GM19397 (cell line): ENCODE results near the gene SORCS2.
"Not testable (repeated sequence)": the region's sequence is repeated elsewhere in the genome, so short reads cannot be mapped to it uniquely, and the experiment has no call there.

ENCODE experiments used
- ATAC-seq: cut with Tn5 transposase; IDR thresholded peaks from one replicate; pipeline ENCODE4 v1.9.1; 2021; ENCODE audit warnings: mild to moderate bottlenecking, moderate library complexity; ENCODE audit not compliant: unreplicated experiment

The SORCS2 gene

DNA sequence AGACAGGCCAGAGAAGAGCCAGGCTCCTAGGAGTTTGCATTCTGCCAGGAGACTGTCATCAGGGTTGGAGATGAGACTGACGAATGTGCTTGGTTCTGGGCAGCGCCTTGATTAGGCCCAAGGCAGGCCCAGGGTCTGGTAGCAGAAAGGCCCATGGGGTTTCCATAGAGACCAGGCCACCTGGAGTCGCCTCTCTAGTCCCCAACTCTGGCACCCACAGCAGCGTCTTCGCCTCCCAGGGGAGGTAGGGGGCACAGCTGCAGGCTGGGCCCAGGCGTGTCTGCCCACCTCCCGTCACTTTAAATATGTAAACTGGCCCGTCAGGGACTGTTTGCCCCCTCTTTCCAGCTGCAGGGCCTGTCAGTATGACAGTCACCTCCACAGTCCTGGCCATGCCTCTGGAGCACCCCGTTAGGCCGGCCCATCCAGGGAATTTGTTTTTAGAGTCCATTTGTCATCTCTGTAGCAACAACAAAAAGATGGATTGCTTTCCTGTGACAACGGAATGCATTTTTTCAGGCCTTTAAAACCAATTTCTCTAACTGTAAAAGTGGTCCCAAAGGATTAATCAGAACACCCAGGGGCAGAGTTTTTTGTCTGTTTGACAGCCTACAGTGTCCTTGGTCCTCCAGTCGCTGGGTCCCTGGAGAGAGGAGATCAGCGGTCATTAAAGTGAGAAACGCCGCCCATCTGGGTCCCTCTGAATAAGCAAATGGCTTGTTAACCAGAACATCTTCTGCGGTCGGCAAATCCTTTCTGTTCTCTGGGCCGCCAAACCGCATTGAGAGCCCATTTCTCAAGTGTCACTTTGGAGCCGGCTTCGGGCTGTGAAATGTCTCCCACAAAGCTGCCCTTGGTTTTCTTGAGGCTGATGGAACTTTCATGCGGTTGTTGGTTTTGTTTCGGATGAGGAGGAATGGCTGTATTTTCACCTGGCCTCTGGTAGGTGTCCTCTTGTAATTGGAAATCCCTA lies 395.4 kb downstream of the SORCS2 start:
- ATAC-seq, result no peak

DNA sequence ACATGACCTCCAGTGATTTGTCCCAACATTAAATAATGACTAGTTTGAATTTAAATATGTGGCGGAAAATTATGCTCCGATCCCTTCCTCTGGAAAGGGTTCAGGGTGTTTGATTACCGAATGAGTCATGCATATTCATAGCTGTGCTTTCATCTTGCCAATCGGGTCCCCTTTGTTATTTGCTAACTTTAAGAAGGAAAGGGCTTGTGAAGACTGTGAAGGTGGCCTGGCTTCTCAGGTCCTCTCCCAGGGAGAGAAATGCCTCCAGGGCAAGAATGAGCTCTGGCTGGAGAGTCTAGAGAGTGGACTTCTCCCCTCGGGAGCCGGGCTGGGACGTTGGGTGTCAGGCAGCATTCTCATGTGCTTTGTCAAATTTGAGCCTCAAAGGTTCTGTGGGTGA lies 397.9 kb downstream of the SORCS2 start:
- no peak for ATAC-seq

DNA sequence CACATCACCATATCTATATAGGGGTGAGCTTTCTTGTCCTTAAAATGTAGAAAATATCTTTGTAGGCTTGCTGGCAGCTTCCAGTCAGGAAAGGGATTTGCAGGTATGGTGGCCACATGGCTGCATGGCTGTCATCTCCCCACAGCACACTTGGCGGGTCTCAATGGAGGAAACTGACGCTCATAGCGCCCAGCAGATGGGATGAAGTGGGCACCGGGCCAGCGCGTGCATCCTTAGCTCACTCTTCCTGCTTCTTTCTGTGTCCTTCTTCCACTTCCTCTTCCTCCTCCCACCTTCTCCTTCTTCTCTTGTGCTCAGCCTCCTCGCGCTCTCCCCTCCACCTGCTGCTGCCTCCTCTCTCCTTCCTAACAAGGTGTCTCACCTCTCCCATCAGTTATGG lies 398.6 kb downstream of the SORCS2 start:
- ATAC-seq, result no peak

DNA sequence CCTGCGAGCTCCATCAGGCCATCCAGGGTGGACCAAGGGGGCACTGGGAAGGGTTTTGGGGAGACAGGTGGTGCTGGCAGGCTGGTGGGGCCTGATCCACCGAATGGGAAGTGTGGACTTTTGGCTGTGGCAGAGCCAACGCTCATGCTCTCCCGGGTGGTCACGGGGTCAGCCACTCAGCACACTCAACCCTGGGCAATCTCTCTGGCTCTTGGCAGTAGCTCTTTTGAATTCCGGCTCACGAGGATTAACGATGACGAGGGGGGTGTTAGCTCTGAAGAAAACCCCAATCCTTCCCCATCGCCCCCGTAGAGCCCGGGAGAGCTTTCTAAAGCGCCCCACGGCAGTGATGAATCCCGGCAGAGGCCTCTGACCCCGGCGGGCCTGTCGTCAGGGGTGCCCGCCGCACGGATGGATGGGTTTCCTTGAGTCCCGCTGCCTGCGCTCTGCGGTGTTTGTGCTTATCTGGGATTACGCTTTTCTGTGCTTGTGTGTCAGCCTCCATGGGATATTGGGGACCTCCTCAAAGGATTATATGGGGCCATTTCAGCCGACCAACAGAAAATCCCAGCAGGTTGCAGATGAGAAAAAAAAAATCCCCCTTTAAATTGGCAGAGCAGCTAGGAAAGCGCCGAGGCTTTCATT lies 399.2 kb downstream of the SORCS2 start:
- ATAC-seq, result no peak

DNA sequence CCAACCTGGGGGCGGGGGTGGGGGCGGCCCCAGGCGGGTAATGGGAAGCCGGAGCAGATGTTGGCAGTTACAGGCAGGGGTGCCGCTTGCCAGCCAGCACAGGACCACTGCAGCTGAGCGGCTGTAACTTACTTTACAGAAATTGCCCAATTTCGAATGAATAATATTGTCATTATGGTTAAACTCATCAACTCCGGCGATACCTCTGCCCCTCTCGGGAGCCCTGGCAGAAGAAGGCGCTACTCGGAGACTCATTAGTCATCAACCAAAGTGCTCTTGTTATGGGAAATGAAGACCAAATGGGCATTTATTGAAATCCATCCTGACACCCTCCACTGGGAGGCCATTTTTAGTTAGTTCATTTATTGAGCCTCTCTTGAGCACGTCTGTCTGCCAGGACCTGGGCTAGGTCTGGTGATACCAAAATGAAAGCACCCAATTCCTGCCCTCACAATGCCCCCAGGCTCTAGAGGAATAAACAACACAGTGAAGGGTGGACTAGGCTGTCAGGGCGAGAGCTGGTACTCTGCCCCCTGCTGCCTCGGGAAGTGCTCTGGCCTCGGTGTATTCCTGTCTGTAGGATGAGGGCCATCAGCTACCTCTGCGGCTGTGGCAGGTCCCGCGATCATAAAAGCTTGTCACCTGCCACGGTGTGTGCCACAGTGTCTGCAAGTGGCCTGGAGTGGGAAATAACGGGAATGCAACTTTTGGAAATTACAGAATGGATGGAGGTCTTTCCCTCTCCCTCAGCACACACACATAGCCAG lies 401.5 kb downstream of the SORCS2 start:
- ATAC-seq, result no peak

DNA sequence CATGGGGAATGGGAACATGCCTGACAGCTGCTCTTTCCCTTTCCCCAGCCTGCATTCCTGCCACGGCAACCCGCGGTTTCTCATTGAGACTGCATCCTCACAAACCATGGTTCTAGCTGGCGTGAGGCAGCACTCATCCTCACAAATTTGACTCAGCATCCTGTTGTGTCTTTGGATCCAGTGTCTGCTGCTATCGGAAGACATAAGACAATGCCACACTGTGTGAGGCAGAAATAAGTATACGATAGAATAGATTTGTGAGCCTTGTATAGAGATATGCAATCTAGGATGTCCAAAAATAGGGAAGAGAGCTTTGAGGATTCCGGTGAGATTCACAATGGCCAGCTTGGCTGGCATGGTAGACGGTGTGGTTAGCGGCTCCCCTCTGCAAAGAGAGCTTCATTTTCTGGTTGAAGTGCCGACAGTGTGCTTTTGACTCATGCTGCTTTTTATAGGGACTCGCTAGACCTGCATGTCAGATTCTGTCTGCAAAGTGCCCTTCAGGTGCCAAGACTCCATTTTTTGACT lies 403.7 kb downstream of the SORCS2 start:
- ATAC-seq, result no peak

DNA sequence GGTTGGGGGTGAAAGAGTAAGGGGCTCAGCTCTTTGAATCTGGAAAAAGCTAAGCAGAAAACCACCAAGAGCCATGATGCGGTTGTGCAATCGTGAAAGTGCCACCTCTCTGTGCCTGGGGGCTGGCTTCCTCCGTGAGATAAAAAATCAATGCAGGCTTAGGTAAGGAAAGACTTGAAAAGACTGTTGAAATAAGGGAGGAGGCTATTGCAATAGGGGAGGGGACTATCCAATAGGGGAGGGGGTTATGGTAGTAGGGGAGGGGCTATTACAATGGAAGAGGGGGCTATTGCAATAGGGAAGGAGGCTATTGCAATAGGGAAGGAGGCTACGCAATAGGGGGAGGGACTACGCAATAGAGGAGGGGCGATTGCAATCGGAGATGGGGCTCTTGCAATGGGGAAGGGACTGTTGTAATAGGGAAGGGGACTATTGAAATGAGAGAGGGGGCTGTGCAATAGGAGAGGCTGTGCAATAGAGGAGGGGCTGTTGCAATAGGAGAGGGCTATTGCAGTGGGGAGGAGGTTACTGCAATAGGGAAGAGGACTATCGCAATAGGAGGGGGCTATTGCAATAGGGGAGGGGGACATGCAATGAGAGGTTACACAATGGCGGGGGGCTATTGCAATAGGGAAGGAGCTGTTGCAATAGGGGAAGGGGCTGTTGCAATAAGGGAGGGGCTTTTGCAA lies 404.7 kb downstream of the SORCS2 start:
- no peak for ATAC-seq

DNA sequence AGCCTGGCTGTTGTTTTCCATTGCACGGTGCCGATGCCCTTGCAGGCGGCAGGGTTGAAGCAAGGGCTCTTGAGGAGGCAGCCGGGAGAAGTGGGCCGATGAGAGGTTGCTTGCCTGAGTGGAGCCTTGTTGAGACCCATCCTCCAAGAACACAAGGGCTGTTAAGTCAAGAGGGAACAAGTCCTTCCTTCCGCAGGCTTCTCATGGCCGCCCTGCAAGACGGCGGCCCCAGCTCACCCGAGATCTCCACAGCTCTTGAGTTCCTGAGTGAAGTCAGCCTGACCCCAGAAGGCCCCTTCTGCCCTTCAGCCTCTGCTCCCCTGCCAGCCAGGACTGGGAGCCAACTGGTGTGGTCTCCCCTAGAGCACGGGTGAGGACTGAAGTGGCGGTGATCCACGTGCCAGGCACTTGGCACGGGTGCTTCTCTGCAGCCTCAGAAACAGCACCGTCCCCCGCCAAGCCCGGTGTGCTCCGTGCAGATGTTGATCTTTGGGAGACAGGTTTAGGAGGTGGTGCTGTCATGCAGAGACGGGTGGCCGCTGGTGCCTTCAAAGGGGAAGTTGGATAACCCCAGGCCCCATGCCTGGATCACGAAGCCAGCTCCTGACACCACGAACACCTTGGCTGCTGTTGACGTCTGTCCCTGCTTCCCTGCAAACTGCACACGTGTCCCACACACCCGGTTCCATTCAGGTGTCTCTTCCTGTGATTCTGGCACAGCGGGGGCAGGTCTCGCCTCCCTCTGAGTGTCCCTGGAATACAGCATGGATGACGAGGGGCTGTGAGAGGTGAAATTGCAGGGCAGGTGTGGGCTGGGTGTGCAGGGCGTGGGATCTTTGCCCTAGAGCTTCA lies 406.8 kb downstream of the SORCS2 start:
- no peak for ATAC-seq

DNA sequence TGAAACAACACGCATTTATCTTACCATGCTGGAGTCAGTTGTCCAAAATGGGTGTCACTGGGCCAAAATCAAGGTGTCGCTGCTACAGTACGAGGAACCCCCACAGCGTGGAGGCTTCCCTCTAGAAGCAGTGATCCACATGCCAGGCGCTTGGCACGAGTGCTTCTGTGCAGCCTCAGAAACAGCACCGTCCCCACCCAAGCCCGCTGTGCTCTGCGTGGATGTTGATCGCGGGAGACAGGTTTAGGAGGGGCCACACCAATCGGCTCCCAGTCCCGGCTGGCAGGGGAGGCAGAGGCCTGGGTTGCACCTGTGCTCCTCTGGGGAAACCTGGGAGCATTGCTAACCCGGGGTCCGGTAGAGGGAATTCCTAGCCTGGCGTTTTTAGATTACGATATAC lies 407.9 kb downstream of the SORCS2 start:
- ATAC-seq, result no peak

DNA sequence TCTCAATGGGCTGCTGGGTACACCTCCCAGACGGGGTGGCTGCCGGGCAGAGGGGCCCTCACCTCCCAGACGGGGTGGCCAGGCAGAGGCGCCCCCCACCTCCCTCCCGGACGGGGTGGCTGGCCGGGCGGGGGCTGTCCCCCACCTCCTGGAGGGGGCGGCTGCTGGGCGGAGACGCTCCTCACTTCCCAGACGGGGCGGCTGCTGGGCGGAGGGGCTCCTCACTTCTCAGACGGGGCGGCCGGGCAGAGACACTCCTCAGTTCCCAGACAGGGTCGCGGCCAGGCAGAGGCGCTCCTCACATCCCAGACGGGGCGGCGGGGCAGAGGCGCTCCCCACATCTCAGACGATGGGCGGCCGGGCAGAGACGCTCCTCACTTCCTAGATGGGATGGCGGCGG lies 409.8 kb downstream of the SORCS2 start:
- not testable (repeated sequence) for ATAC-seq

DNA sequence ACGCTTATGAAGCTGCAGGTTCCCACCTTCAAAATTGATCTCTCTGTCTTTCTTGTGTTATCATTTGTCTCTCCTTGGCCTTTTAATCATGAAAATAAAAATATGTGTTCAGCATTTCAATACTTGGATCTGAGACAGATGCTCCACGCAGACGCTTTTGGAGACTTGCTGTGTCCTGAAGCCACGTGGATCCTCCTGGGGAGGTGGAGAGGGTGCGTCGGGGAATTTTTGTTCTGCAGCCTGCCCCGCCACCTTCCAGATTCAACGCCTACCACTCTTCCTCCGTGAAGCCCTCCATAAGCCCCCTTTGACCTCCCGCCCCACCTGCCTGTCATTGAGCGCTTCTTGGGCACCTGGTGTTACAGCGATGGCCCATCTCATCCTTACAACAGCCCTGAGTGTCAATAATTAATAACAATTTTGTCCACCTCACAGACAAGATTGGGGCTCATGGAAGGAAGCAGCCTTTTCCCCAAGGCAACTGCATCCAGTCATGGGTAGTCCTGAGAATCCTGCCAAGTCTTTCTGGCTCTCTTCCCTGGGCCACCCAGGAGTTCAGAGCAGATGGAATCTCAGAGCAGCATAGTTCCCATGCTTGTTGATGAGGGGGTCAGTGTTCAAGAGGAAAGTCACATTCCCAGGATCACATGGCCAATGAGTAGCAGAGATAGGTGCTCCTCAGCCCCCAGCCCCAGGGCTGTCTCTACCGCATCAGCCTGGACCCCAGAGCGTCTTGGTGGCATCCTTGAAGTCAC lies 415.0 kb downstream of the SORCS2 start:
- no peak for ATAC-seq

DNA sequence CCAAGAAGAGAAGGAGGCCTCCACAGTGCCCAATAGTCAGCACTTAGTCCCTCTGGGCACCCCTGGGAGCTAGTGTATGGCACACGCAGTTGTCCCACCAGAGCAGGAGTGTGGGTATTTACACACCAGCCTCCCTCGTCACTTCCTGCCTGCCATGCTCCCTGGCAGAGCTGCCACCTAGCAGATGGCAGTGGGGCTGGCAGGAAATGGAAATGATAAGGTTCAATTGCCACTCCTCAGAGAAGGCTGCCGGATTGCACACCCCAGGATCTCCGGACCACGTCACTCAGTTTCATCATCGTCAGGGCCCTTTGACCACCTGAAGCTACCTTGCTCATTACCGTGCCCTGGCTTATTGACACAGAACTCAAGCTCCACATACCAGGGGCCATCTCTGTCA lies 415.7 kb downstream of the SORCS2 start:
- ATAC-seq, result no peak

DNA sequence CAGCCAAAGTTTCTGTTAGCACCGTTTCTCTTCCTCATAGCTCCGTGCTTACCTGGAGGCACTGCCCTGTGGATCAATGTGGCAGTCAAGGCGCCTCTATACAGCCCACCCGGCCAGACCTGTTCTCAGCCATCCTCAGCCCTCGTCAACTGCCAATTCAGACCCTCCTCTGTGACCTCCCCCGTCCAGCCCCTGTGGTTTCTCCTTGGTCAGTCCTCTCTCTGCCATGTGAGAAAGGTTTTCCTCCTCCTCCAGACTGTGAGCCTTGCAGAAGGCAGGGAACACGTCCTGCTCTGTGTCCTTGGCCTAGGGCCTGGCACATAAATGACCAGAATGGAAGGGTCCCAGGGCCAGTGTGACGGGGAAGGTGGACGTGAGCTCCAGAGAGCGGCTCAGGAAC lies 417.0 kb downstream of the SORCS2 start:
- no peak for ATAC-seq

DNA sequence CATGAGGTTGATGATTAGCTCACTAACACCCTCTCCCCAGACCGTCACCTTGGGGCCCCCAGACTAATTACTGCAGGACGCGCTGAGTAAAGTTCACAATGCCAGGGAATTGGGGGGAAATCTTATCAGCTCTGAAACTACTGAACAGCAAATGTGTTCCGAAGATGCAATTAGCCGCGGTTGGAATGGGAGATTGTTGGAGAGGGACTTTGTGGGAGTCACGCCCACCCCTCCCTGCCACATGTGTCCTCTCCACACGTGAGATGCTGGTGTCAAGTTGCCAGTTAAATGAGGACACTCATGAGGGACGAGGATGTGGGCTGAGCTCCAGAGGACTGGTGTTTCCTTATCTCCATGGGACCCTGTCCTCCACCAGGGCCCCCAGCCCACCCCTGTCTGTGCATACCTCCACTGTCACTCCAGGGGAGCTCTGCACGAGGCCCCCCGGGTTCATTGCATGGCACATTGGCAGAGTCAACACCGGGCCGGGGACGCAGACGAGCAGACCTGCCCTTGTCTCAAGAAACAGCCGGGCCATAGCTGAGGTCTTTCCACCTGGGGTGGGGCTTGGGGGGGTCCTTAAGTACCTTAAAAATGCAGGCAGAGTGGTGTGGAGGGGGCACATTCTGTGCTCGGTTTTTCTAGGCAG lies 417.8 kb downstream of the SORCS2 start:
- ATAC-seq, result no peak

DNA sequence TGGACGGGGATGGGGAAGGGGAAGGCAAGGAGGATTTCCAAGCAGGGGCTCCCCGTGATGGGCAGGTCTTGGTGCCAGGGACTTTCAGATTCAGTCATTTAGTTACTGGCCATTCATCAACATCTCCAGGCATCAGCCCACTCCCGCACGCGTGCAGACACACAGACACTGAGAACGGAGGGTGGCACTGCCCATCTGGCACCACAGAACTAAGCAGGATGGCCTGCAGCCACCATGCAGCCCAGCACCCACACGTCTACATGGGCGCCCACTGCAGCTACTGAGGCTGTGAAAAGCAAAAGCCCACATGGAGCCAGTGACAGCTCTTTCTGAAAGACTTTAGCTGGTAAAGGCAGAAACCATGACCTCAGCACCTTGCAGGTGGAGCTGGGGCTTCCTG lies 418.5 kb downstream of the SORCS2 start:
- no peak for ATAC-seq

DNA sequence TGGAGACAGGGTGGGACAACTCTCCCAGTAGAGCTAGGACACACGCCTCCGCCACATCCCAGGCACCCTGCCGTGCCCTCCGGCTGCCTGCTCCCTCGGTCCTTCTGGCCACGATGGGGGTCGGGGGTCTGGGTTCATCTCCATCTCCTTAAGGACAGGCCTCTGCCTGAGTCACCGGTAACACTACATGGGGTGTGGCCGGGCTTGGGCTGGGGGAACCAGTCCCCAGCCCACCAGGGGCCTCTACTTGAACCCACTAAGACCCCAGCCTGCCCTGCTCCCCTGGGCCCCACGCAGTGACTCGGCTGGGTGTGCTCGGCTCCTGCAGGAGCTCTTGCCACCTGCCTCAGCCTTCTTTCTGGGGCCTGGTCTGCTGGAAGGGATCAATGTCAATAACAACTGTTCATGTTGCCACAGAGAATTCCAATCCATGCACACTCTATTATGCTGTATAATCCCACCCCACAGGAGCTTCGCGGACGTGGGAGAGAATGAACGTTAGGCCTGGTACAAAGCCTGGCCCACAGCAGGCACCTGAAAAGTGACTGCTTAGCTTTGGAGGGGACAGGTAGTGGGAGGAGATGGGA lies 420.1 kb downstream of the SORCS2 start:
- no peak for ATAC-seq

DNA sequence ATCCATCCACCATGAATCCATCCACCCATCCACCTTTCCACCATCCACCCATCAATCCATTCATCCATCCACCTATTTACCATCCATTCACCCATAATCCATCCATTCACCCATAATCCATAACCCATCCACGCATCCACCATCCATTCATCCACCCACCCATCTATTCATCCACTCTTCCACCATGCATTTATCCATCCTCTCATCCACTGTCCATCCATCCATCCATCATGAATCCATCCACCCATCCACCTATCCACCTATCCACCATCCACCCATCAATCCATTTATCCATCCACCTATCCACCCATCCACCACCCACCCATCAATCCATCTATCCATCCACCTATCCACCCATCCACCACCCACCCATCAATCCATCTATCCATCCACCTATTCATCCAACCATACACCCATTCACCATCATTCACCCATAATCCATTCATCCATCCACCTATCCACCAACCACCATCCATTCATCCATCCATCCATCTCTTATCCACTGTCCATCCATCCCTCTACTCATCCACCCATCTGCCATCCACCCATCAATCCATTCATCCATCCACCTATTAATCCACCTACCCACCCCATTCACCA lies 422.1 kb downstream of the SORCS2 start:
- ATAC-seq, result no peak

DNA sequence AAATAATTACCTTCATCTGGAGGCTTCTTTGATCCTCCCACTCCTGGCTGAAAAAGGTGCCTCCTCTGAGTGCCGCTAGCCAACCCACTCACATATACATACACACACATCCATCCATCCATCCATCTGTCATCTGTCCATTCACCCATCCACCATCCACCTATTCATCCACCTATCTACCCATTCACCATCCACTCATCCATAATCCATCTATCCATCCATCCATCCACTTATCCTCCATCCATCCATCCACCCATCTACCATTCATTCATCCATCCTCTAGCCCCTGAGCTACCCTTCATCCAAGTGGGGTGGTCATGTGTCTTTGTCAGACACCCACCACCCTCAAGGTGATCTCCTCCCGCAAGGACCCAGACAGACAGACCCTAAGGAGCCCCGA lies 423.9 kb downstream of the SORCS2 start:
- no peak for ATAC-seq
